SK-N-MC (cell line): Measurements from ENCODE around the gene PCBP3.

Source experiments
- EZH2 ChIP-seq: fragments of 200-600 bp; sonication (generic); IDR thresholded peaks from one replicate; pipeline ENCODE4 v1.6.1; 2017; ENCODE audit warnings: antibody characterized with exemption
- FOXP2 ChIP-seq: optimal IDR thresholded peaks from 2 replicates; pipeline ENCODE3; 2011; ENCODE audit warnings: mild to moderate bottlenecking, moderate library complexity; ENCODE audit not compliant: insufficient read depth; ENCODE audit errors: extremely low read length, control extremely low read depth
- POLR2AphosphoS5 ChIP-seq: IDR thresholded peaks from 2 replicates; pipeline ENCODE4 v1.6.1; 2012; ENCODE audit warnings: mild to moderate bottlenecking, low read depth, low read length, borderline replicate concordance

DNA sequence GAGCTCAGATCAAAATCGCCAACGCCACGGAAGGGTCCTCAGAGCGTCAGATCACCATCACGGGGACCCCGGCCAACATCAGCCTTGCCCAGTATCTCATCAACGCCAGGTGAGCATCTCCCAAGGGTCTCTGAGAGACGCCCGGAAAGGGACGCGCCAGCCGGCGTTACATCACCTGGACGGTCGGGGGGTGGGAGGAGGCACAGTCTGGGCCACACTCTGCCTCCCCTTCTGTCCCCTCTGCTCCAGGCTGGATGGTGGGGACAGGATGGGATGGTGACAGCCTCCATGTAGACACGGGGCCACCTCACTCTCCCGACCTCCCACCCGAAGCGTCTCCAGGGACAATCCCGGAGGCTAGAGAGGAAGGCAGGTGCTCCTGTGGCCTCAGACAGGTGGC, 296.6 kb downstream of the PCBP3 start:
- no peak for TF ChIP-seq POLR2AphosphoS5
- no peak for TF ChIP-seq FOXP2
- no peak for TF ChIP-seq EZH2
